GM12864 (cell line): ENCODE data around the gene TH.

Source experiments
- DNase-seq: peaks from one replicate; pipeline ENCODE4 v3.0.0-alpha.2; 2011; ENCODE audit warnings: low read depth
- H3K4me3 ChIP-seq: 2 replicates; pipeline ENCODE4 v1.5.1; 2011; ENCODE audit warnings: mild to moderate bottlenecking, low read depth, low read length, control low read depth
- CTCF ChIP-seq: IDR thresholded peaks from 2 replicates; pipeline ENCODE4 v1.5.1; 2011; ENCODE audit warnings: low read depth, mild to moderate bottlenecking, moderate library complexity, low read length, control low read depth, inconsistent platforms; ENCODE audit errors: missing control alignments

TH gene

GRCh38 chr11:2143799-2144543, 27.6 kb downstream of the TH start:
- no peak overlapping the region for H3K4me3 ChIP-seq
- TF ChIP-seq CTCF: no peak
- DNase-seq: no peak

GRCh38 chr11:2143477-2143798, 28.2 kb downstream of the TH start:
- H3K4me3 ChIP-seq: no peak overlapping the region
- no peak for DNase-seq
- no peak for TF ChIP-seq CTCF

GRCh38 chr11:2142762-2143202, 28.8 kb downstream of the TH start:
- no peak for DNase-seq
- no peak overlapping the region for H3K4me3 ChIP-seq
- no peak for TF ChIP-seq CTCF

GRCh38 chr11:2142300-2142759, 29.3 kb downstream of the TH start:
- no peak for DNase-seq
- no peak for TF ChIP-seq CTCF
- no peak overlapping the region for H3K4me3 ChIP-seq

GRCh38 chr11:2140411-2141400, 30.9 kb downstream of the TH start:
- no peak for DNase-seq
- TF ChIP-seq CTCF: no peak
- H3K4me3 ChIP-seq: no peak overlapping the region

- TF ChIP-seq CTCF: no peak
- no peak overlapping the region for H3K4me3 ChIP-seq
- no peak for DNase-seq
Measured at GRCh38 chr11:2139621-2140337, 31.8 kb downstream of the TH start.
